Ureter (tissue), 1 donor: ENCODE measurements around the gene RAB8A. TPM values are rescaled to one million over a fixed set of nuclear protein-coding genes. Genes with fewer than 3 reads are reported as not detected.
"Not testable (repeated sequence)": the region's sequence is repeated elsewhere in the genome, so short reads cannot be mapped to it uniquely, and the experiment has no call there.

Source experiments
- DNase-seq: peaks from one replicate; pipeline ENCODE4 v3.0.0-alpha.2; 2020; ENCODE audit warnings: low spot score
- total RNA-seq: library from RNA; stranded (reverse); gene quantifications from one replicate; pipeline ENCODE4 v1.2.4, GENCODE V29; 2023
- donor health status: DM: yes; HTN: yes; CAD: no.

Gene RAB8A
- total RNA-seq, 1 donor from 2014 or later = 70.8 TPM

DNA sequence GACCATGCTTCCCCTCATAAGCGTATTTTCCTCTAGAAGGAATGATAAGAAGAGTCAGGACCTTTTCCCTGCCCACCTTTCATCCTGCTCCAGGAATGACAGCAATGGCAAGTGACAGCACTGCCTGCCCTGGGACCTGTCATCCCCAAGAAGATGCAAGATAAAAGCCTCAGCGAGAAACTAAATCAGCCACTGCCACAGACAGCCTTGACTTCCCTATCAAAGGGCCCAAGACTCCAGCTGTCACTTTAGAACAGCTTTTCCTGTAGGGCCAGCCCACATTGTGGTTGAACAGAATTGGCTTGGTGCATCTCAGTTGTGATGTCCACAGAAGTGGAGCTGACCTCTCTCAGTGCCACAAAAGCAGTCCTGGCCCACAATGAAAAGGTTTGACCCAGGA is 1.1 kb downstream of the RAB8A start:
- DNase-seq = no peak

DNA sequence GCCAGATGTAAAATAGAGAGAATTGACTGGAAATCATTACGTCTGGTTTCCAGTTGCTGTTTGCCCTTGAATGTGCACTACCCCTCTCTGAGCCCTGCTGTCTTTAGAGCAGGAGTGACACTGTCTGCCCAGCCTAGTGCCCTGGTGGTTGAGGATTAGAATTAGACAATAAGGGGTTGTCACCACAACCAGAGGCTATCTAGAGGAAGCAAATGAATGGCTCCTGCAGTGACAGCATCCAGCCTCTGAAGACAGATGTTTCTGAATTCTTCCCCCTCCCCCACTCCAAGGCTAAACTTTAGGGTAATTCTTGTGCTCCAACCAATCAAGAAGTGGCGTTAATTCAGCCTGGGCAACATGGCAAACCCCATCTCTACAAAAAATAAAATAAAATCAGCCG is 2.0 kb downstream of the RAB8A start:
- no peak for DNase-seq

DNA sequence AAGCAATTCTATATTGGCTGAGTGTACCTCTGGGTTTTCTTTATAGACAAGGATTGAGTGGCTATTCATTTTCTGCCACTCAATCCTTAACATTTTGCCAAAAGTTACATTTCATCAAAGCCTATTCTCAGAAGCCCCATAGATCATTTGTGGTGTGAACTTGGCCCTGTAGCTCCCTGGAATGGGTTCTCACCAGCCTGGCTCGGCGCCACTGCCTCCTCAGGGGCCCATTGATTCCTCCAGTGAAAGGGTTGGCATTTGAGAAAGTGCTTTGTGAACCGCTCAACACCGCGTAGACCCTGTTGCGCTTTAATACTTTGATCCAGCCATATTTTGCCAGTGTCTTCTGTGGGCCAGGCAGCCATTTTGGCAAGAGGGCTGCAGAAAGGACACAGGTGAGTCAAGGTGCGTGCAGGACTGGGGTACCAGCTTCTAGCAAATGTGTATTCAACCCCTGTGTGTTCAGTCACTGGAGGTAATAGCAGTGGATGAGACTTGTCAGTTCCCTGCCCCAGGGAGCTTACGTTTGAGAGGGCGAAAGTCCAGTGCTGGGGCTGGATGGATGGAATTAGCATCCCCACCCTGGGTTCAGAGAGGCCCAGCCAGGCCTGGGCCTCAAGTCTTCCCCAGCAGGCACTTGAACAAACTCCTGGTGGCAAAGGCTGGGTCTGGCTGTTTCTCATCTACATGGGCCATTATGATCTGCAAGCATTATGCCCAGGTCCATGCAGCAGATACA is 3.8 kb downstream of the RAB8A start:
- DNase-seq = no peak

GRCh38 chr19:16116067-16116466 is 4.4 kb downstream of the RAB8A start:
- no peak for DNase-seq

GRCh38 chr19:16117594-16118033 is 5.9 kb downstream of the RAB8A start:
- DNase-seq = no peak

- DNase-seq = no peak
These were observed 6.9 kb downstream of the RAB8A start for GRCh38 chr19:16118489-16119033.

DNA sequence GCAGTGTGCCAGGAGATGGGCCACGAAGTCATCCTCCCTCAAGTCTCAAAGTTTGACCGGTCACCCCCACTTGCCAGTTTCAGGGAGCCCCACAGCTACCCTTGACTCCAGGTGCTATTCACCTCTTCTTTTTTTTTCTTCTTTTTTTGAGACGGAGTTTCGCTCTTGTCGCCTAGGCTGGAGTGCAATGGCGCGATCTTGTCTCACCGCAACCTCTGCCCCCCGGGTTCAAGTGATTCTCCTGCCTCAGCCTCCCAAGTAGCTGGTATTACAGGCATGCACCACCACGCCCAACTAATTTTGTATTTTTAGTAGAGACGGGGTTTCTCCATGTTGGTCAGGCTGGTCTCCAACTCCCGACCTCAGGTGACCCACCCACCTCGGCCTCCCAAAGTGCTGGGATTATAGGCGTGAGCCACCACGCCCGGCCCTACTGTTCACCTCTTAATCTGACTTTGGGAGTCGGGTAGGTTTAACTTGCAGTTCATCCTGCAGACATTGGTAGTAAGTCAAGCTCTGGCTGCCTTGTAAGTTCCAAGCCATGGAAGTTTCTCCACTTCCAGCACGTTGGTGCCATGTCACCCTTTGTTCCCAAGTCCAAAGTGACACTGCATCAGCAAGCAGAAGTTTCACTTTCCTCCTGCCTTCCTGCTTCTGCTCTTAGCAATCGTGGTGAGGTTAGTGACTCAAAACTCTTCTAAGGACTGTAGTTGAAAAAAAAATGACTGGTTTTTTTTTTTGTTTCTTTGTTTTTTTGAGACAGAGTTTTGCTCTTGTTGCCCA is 7.6 kb downstream of the RAB8A start:
- not testable (repeated sequence) for DNase-seq

DNA sequence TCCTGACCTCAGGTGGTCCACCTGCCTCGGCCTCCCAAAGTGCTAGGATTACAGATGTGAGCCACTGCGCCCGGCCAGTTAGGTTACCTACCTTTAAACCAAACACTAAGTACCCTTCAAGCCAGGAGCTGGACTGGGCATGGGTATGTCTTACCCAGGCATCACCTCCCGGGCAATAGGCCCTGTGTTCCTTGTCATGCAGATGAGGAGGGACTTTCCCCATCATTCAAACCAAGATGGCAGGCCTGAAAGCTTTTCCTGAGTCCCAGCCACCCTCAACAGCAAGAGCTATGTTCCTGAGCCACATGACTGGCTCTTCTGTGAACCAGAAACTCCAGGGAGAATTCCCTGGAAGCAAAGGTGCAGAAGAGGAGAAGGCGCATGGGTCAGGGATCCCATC is 9.5 kb downstream of the RAB8A start:
- no peak for DNase-seq

GRCh38 chr19:16121967-16122366 is 10.3 kb downstream of the RAB8A start:
- DNase-seq = no peak

- DNase-seq = no peak
These were observed 13.3 kb downstream of the RAB8A start for GRCh38 chr19:16124953-16125352.

DNA sequence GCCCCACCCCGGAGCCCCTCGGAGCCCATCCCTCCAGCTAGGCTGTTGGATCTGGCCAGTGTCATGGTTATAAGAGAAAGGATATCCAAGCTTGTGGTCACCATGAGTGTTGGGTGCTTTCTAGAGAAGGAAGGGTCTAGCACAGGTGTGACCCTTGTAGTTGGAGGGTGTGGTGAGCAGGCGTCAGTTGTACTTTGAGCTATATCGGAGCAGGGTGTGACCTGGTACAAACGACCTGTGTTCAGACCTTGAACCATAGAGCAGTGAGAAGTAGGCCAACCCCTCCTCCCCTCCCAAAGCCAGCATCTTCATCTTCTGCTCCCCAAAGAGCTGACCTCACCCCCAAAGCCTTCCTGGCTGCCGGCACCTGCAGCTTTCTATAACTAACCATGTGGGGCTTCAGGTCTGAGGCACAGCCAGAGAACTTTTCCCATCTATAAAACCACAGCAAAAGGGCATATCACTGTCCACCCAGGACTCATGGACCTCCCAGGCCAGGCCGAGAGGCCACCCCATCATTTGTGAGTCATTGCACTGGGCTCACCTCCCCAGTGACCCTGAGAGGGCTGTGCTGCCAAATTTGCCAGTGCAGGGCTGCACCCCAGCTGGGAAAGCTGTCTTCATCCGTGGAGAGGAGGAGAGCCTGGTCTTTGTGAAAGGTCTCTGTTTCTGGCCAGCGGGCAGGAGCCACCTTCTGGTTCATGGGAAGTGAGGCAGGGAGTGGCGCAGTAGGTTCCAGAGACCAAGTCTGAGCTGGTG is 14.2 kb downstream of the RAB8A start:
- no peak for DNase-seq

DNA sequence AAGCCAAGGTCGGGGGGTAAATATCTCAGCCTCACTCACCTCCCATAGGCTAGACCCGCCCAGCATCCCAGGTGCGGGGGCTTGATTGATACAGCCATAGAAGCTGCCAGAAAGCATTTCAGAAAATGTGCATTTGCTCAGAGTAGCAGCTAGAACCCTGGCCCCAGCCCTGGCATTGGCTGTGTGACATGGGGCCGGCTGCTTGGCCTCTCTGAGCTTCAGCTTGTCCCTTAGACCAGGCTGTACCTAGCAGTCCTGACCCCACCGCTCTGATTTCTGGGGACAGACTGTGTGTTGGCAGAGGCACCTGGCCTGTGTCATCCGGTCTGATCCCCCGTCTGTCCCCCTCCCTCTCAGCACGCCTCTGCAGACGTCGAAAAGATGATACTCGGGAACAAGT is 15.4 kb downstream of the RAB8A start:
- DNase-seq = no peak

GRCh38 chr19:16127776-16128371 is 16.2 kb downstream of the RAB8A start:
- no peak for DNase-seq

DNA sequence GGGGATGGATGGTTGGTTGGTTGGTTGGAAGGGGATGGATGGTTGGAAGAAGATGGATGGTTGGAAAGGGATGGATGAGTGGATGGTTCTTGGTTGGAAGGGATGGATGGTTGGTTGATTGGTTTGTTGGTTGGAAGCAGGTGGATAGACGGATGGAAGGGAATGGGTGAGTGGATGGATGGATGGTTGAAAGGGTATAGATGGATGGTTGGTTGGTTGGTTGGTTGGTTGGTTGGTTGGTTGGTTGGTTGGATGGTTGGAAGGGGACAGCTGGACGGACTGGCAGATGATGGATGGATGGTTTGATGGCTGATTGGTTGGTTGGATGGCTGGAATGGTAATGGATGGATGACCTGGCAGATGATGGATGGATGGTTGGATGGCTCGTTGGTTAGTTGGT is 20.0 kb downstream of the RAB8A start:
- no peak for DNase-seq

DNA sequence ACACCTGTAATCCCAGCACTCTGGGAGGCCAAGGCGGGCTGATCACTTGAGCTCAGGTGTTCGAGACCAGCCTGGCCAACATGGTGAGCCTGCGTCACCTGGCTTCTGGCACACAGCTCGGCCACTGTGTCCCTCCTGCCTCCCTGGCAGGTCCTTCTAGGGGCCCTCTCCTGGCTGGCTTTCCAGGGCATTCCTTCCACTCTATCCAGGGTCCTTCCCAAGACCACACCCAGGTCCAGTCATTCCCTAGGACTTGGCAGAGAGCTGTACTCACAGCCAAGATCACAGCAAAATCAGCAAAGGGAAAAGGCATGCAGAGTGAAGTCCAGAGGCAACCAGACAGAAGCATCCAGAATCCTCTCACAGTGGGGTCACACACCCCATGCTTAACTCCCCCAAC is 22.1 kb downstream of the RAB8A start:
- DNase-seq = no peak

GRCh38 chr19:16134510-16134909 is 22.8 kb downstream of the RAB8A start:
- DNase-seq = no peak

DNA sequence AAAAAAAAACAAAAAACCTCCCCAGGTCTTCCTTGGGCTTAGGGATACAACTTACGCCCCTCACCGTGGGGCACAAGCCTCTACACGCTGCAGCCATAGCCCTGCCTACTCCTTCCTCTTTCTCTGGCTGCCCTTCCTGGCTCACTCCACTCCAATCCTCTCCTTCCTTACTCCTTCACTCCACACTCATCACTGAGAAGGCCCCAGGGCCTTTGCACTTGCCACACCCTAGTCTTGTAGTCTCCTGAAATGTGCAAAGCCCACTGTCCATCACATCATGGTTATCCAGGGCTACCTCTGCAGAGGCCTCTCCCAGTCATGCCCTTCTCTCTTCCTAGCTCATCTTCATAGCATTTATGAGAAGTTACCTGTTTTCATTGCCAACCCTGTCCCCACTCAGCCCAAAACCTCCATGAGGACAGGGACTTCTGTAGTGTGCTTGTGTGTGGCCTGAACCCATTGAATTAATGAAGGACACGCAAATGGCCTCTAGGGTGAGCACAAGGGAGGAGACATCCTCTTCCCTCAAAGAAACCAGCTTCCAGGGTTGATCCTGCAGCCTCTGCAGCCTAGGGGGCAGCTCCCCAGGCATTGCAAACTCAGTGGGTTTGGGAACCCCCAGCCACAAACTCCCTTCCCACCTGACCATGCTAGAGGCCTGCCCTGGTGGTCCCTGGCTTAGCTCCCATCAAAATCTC is 23.9 kb downstream of the RAB8A start:
- DNase-seq = no peak

GRCh38 chr19:16136185-16136999 is 24.7 kb downstream of the RAB8A start:
- no peak for DNase-seq

- DNase-seq = no peak
These were observed 28.1 kb downstream of the RAB8A start for GRCh38 chr19:16139752-16140151.

DNA sequence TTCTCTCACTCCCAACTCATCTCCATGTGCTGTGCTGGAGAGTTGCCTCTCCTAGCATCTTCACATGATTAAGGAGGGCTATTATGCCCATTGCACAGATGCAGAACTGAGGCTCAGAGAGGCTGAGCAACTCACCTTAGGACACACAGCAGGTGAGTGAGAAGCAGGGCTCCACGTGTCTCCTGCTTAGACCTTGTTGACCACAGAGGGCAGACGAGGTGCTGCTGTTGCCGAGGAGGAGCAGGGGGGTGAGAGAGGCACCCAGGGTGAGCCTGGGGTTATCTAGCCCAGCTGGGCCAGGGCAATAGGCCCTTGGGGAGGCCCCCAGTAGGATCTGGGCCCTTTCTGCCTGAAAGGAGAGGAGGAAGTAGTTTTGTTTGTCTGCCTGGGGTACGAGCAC is 29.4 kb downstream of the RAB8A start:
- DNase-seq = no peak
